Dermis blood vessel endothelial cell (primary cell): ENCODE results near the gene KIAA0319L. TPM values are rescaled to one million over a fixed set of nuclear protein-coding genes. Genes with fewer than 3 reads are reported as not detected.

Experiments used
- DNase-seq: peaks from one replicate; pipeline ENCODE4 v3.0.0; 2010
- total RNA-seq: library from RNA; depleted of rRNA; stranded (reverse); fragments of >200 nt; gene quantifications from 2 replicates; pipeline ENCODE4 v1.2.3, GENCODE V29; 2014

KIAA0319L gene
- total RNA-seq, 1 donor from 2014 or later = 80.5 TPM

- DNase-seq = no peak
Observed at GRCh38 chr1:35535243-35535642, 22.0 kb downstream of the KIAA0319L start.

GRCh38 chr1:35533586-35533985, 23.6 kb downstream of the KIAA0319L start:
- DNase-seq = no peak

- no peak for DNase-seq
Observed at GRCh38 chr1:35532497-35533223, 24.5 kb downstream of the KIAA0319L start.

GRCh38 chr1:35531368-35531767, 25.8 kb downstream of the KIAA0319L start:
- DNase-seq = no peak

GRCh38 chr1:35530946-35531345, 26.3 kb downstream of the KIAA0319L start:
- no peak for DNase-seq

GRCh38 chr1:35530168-35530567, 27.0 kb downstream of the KIAA0319L start:
- no peak for DNase-seq

GRCh38 chr1:35524106-35524505, 33.1 kb downstream of the KIAA0319L start:
- DNase-seq = no peak

GRCh38 chr1:35519432-35519831, 37.8 kb downstream of the KIAA0319L start:
- no peak for DNase-seq

GRCh38 chr1:35518183-35518582, 39.0 kb downstream of the KIAA0319L start:
- DNase-seq = no peak

GRCh38 chr1:35511305-35511704, 45.9 kb downstream of the KIAA0319L start:
- DNase-seq = no peak

GRCh38 chr1:35509558-35509957, 47.6 kb downstream of the KIAA0319L start:
- DNase-seq = no peak

- DNase-seq = no peak
Observed at GRCh38 chr1:35507947-35508346, 49.3 kb downstream of the KIAA0319L start.

- no peak for DNase-seq
Observed at GRCh38 chr1:35506960-35507912, 50.0 kb downstream of the KIAA0319L start.

- peak; percentile 97 for DNase-seq
Observed at GRCh38 chr1:35505911-35506798, 51.0 kb downstream of the KIAA0319L start.

- DNase-seq = no peak
Observed at GRCh38 chr1:35502242-35502641, 55.0 kb downstream of the KIAA0319L start.

GRCh38 chr1:35500439-35500838, 56.8 kb downstream of the KIAA0319L start:
- no peak for DNase-seq

GRCh38 chr1:35499652-35500176, 57.5 kb downstream of the KIAA0319L start:
- no peak for DNase-seq

GRCh38 chr1:35499231-35499630, 58.0 kb downstream of the KIAA0319L start:
- DNase-seq = no peak

GRCh38 chr1:35497571-35497970, 59.6 kb downstream of the KIAA0319L start:
- DNase-seq = no peak

- DNase-seq = no peak
Observed at GRCh38 chr1:35490250-35490649, 67.0 kb downstream of the KIAA0319L start.

- no peak for DNase-seq
Observed at GRCh38 chr1:35488336-35488735, 68.9 kb downstream of the KIAA0319L start.

- DNase-seq = no peak
Observed at GRCh38 chr1:35486858-35487408, 70.3 kb downstream of the KIAA0319L start.
